ENCODE data around the gene BRD9. TPM values are rescaled to one million over a fixed set of nuclear protein-coding genes. Genes with fewer than 3 reads are reported as not detected.
"Not testable (repeated sequence)": the region's sequence is repeated elsewhere in the genome, so short reads cannot be mapped to it uniquely, and the experiment has no call there.

The BRD9 gene
- 10 to 100 TPM; 22.3 to 38.5 (median 28.4) TPM for total RNA-seq

DNA sequence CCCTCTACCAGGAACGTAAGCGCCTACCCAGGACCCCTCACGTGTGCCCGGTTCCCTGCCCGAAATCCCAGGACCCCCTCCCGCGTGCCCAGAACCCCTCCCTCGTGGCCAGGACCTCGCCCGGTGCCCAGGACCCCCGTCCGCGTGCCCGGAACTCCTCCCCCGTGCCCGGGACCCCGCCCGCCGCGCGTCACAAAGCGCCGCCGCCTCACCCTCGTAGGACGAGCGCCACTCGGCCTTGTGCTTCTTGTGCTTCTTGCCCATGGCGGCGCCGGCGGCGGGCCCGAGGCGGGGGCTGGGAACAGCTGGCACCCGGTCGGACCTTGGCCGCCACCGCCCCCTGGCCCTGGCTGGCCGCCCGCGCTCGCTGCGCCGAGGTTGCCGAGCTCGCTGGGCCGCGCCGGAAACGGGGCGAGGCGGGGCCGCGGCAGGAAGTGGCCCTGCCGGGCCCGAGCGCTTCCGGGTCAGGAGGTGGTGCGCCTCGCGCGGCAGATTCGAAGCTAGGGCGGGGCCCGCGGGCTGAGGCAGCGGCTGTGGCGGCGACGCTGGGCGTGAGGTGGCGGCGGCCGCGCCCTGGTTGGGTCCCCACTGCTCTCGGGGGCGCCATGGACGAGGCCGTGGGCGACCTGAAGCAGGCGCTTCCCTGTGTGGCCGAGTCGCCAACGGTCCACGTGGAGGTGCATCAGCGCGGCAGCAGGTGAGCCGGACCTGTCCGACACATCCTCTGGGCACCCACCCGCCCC lies at the start of gene BRD9, which contains the start of gene TRIP13:
Gene BRD9, minus strand, starts transcription at position 408 of the 743 bp plus-strand sequence. Its CDS starts 144 bp downstream, at position 264.
Gene TRIP13, plus strand, starts transcription at position 491 of the 743 bp plus-strand sequence. Its CDS starts 115 bp downstream, at position 606.
- Histone ChIP-seq H3K27me3 (no peaks in the 10 kb centered on the region), H3K9me3 (no peaks in the 10 kb centered on the region), H3K36me3 (peaks cover 0 to 39% of the 10 kb centered on the region in 2 donors), H3K27ac (peak within 1 kb of the TSS; percentile 60 to 94 (median 89)), H3K4me3 (peak within 1 kb of the TSS; percentile 74 to 91), H3K4me1 (peaks cover 0 to 34% (median 16%) of the 10 kb centered on the region in 3 donors)
- TF ChIP-seq POLR2AphosphoS5 (IDR thresholded peaks at IDR 0.05): peak; percentile 30
- TF ChIP-seq POLR2A (IDR thresholded peaks at IDR 0.05): peak; percentile 60 to 62
- peak in 2 of 4 experiments; percentile 18 to 36 for TF ChIP-seq CTCF (IDR thresholded peaks at IDR 0.05)
- no peak for TF ChIP-seq EP300 (IDR thresholded peaks at IDR 0.05)
- peak; percentile 97 for ATAC-seq
- WGBS, 2 donors (ENCODE audit: low coverage in 1 of 2): no CpG with 5 or more reads among the region's 91 CpGs

DNA sequence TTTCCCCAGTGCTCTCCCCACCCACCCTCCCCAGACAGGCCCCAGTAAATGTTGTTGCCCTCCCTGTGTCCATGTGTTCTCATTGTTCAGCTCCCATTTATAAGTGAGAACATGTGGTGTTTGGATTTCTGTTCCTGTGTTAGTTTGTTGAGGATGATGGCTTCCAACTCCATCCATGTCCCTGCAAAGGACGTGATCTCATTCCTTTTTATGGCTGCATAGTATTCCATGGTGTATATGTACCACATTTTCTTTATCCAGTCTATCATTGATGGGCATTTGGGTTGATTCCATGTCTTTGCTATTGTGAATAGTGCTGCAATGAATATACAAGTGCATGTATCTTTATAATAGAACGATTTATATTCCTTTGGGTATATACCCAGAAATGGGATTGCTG lies 48.1 kb upstream of the BRD9 start:
- not testable (repeated sequence) for H3K27me3 ChIP-seq, H3K36me3 ChIP-seq, H3K9me3 ChIP-seq, H3K27ac ChIP-seq, H3K4me3 ChIP-seq, H3K4me1 ChIP-seq, ATAC-seq
- 76 to 100% methylated on average over 2 of the region's 2 CpGs for WGBS, 2 donors (ENCODE audit: low coverage in 1 of 2)

GRCh38 chr5:939368-939767 lies 46.8 kb upstream of the BRD9 start:
- TF ChIP-seq CTCF (IDR thresholded peaks at IDR 0.05): no peak
- TF ChIP-seq POLR2AphosphoS5 (IDR thresholded peaks at IDR 0.05): no peak
- Histone ChIP-seq H3K9me3 (no peaks in the 10 kb centered on the region), H3K27me3 (no peaks in the 10 kb centered on the region), H3K27ac (no peak overlapping the region), H3K4me3 (no peak overlapping the region), H3K36me3 (no peaks in the 10 kb centered on the region), H3K4me1 (no peaks in the 10 kb centered on the region)
- WGBS, 2 donors (ENCODE audit: low coverage in 1 of 2): 73% methylated on average over 3 of the region's 7 CpGs; no CpG with 5 or more reads in 1 of the 2 donors
- ATAC-seq: no peak

GRCh38 chr5:937151-937924 lies 44.7 kb upstream of the BRD9 start:
- H3K9me3 ChIP-seq: no peaks in the 10 kb centered on the region
- 93 to 95% methylated on average over 3 to 4 of the region's 14 CpGs for WGBS, 2 donors (ENCODE audit: low coverage in 1 of 2)
- no peaks in the 10 kb centered on the region for H3K36me3 ChIP-seq
- no peak for TF ChIP-seq CTCF (IDR thresholded peaks at IDR 0.05)
- no peak for TF ChIP-seq POLR2A (IDR thresholded peaks at IDR 0.05)
- TF ChIP-seq EP300 (IDR thresholded peaks at IDR 0.05): no peak
- no peak for TF ChIP-seq POLR2AphosphoS5 (IDR thresholded peaks at IDR 0.05)
- no peak overlapping the region for H3K4me3 ChIP-seq
- ATAC-seq: no peak
- no peak overlapping the region for H3K27ac ChIP-seq
- H3K4me1 ChIP-seq: peaks cover 0 to 19% (median 4%) of the 10 kb centered on the region in 3 donors
- no peaks in the 10 kb centered on the region for H3K27me3 ChIP-seq

All from gastroesophageal sphincter (tissue), 4 donors.